HS-5 (cell line): ENCODE measurements around the gene NAMPT.
A peak's percentile ranks its signal among the peaks of the same experiment; 100 is the strongest.
"Not testable (repeated sequence)": the region's sequence is repeated elsewhere in the genome, so short reads cannot be mapped to it uniquely, and the experiment has no call there.

Experiments used
- DNase-seq: peaks from one replicate; pipeline ENCODE4 v3.0.0-alpha.2; 2012; ENCODE audit warnings: low read depth

Gene NAMPT

DNA sequence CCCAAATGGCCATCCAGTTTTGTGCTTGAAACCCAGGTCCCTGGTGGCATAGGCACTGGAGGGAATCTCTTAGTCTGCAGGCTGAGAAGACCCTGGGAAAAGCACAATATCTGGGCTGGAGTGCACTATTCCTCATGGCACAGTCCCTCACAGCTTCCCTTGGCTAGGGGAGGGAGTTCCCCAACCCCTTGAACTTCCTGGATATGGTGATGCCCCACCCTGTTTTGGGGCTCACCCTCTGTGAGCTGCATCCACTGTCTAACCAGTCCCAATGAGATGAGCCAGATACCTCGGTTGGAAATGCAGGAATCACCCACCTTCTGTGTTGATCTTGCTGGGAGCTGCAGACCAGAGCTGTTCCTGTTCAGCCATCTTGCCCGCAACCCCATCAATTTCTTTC lies 19.8 kb upstream of the NAMPT start:
- no peak for DNase-seq

DNA sequence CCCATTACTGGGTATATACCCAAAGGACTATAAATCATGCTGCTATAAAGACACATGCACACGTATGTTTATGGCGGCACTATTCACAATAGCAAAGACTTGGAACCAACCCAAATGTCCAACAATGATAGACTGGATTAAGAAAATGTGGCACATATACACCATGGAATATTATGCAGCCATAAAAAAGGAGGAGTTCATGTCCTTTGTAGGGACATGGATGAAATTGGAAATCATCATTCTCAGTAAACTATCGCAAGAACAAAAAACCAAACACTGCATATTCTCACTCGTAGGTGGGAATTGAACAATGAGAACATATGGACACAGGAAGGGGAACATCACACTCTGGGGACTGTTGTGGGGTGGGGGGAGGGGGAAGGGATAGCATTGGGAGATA lies 13.8 kb upstream of the NAMPT start:
- not testable (repeated sequence) for DNase-seq

DNA sequence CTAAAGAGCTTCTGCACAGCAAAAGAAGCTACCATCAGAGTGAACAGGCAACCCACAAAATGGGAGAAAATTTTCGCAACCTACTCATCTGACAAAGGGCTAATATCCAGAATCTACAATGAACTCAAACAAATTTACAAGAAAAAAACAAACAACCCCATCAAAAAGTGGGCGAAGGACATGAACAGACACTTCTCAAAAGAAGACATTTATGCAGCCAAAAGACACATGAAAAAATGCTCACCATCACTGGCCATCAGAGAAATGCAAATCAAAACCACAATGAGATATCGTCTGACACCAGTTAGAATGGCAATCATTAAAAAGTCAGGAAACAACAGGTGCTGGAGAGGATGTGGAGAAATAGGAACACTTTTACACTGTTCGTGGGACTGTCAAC lies 13.4 kb upstream of the NAMPT start:
- DNase-seq, result not testable (repeated sequence)

GRCh38 chr7:106294334-106294733 lies 9.6 kb upstream of the NAMPT start:
- no peak for DNase-seq

DNA sequence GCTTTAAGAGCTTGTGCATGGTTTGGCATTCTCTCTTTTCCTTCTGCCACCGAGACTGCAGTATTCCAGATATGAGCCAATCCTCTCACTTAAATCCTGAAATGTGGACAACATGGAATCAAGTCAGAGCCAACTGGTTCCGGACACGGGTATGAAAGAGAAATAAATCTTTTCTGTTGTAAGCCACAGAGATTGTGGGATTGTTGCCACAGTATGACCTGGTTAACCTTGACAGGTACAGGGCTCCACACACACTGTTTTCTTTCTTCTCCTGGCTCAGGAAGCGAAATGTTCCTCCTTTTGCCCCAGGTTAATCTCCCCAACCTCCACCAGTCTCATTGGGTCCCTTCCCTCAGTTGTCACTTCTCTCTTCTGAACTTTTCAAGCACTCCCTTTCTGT lies 6.5 kb upstream of the NAMPT start:
- no peak for DNase-seq

DNA sequence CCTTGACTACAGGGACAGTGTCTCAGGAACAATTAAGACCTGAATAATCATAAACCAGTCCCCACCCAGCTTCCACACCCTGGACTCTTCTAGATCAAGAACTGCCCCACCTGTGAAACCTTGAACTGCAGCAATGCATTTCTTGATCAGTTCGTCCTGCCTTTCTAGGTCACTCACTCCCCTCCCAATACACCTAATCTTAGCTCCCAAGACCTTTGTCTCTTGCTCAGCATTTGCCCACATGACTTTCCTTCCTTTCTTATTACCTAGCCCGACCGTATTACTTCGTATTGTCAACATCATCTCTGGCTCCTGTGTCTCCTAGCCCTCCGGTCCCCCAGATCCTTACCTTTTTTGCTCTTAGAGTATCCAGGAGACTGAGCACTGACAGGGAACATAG lies 5.5 kb upstream of the NAMPT start:
- no peak for DNase-seq

DNA sequence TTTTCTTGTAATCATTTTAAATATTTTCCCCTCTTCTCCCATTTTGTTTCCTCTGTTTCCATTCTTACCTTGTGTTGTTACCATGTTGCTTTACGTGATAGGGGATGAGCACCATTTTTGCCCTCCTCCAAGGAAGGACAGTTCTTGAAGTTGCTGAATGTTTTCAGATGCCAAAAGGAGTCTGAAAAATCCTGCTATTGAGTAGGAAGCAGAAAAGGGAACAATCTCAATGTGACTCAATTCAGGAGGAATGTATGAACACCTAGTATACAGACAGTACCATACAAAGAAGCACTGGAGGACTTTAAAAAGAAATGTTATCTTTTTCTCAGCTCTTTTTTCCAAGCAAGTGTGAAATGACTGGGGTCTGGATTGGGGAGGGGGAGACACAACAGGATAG lies 5.1 kb upstream of the NAMPT start:
- DNase-seq, result no peak

GRCh38 chr7:106288263-106288662 lies 3.5 kb upstream of the NAMPT start:
- DNase-seq, result no peak

- DNase-seq, result no peak
These were observed 3.0 kb upstream of the NAMPT start for GRCh38 chr7:106287786-106288185.

GRCh38 chr7:106285855-106286492 lies 1.2 kb upstream of the NAMPT start:
- no peak for DNase-seq

DNA sequence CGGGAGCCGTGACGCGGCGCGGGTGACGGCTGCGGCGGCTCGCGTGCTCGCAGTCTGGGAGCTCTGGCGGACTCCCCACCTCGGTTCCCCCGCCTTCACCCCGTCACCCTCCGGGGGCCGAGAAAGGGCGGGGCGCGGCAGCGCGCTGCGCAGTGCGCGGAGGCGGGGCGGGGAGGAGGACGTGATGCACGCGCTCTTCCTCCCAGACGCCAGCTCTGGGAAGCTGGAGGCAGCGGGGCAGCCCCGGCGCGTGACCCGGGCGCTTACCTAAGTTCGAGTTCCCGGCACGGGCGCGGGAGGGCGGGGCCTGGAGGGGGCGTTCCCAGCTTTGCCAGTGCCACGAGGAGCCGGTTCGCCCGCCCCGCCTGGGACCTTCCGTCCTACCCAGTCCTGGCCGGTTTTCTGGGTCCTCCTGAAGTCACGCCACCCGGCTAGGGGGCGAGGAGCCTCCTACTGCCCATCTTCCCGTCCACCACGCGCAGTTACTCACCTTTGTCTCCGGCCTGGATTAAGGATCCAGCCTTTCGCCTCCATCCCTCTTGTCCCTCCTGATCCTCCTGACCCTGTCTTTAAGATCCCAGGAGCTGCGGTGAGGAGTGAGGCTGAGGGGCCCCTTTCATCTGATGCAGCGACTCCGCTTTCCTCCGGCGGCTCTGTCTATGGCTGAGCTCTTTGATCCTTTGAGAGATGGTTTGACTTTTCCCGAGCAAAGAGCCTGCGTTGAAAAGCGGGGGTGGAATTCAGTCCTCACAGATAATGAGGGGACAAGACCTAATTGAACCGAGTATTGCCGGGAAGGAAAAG lies 470 bp upstream of the NAMPT start:
- DNase-seq, result peak; percentile 89

DNA sequence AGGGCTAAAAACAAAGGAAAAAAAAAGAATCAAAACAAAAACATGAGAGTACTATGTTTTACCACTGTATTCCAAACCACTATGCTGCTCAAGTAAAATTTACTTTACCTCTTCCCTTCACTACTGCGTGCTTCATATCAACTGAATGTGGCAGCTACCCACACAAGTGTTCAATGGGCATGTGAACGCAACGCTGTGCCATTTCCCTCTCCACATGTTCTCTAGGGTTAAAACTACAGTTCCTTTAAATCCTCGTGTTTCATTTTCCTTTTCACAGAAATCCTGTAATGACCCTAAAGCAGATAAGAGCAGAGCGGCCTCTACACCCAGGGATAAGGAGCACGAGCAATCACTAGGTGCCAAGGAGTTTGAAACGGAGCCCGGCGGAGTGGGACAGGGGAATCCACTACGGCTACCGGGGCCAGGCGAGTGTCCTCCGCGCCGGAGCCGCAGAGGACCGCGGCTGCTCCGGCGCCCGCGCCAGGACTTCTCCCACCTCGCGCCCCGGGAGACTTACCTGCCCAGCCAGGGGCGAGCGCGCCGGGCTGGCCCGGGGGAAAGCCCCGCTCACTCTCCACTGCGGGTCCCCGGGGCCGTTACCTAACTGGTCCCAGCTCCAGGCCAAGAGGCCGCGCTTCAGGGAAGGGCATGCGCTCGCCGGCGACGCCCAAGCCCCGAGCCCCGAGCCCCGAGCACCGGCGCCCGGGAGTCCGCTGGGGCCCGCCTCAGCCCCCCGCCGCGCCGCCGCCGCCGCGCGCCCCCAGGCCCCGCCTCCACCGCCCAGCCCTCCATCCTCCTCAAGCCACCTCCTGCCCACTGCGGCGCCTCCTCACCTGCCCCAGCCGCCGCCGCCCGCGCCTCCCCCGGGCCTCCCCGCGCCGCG lies 711 bp downstream of the NAMPT start:
- DNase-seq, result peak; percentile 16

DNA sequence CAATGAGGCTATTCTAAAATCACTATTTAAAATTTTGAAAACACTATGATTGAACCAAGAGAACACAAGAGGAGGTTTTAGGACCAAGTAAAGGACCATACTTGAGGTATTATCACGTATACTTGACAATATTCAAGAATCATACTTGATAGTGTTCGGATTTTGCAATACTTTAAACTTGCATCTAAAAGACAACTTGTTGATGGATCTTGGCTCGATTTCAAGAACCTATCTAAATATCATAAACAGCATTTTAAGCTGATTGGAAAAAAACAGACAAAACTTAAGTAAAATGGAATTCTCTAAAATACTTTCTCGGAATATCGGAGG lies 1.3 kb downstream of the NAMPT start:
- DNase-seq, result no peak

DNA sequence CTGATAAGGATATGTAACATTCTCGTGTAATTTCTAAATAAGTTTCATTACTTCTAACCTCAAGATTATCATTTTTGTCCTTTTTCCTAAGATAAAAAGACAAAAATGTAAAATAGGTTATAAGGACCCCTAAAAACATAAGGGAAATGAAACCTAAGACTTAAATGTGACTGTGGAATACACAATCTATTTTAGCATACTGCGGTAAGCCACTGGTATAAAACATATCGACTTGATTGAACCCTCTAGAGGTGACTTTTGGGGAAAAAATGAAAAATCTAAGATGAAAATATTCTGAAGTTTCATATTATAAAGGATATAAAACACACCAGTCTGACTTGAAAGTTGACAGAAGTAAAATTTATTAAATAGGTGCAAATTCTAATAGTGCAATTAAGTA lies 1.9 kb downstream of the NAMPT start:
- no peak for DNase-seq

GRCh38 chr7:106282390-106282789 lies 2.4 kb downstream of the NAMPT start:
- DNase-seq, result no peak

DNA sequence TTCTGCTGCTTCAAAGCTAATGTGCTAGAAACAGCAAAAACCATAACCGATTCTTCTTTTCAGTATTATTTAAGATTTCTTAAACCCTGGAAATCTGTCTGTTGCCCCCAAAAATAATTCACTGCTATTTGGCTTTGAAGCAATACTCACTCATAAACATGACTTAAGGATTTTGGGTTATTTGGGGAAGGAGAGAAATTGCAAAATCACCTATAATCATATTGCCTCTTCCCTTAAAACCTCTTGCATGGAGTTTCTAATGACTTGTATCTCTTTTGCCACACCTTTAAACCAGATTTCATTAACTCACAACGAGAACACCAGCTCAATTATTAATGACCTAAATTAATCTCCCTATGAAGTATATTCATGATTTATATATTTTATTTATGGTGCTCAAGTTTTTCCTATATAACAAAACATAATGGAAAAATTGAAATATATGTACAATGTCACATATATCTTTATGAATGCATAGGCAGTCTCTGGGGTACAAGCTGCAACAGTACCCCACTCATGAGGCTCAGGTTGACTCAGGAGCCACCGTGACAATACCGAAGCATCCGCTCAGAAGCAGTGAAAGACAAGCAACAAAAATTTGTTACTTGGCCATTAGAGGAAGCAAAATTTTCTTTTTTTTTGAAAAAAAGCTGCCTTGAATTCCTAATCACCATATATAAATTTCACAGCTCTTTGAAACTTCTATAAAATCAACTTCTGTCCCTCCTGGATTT lies 3.0 kb downstream of the NAMPT start:
- DNase-seq, result no peak

DNA sequence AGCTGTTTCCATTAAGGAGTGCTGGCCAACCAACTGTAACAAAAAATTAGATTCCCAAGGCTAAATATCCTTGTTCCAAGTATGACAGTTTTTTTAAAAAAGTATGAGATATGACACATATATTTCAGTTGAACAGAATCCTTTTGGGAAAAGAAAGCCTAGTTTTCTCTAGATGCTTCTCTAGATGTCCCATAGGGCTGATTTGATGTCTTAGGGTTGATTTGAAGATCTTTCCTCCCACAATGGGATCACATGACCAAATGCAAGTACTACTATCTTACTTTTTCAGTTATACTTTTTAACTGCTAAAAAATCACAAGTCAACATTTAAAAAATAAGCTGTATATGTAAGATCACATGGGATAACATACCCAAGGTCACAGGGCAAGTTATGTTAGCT lies 3.7 kb downstream of the NAMPT start:
- no peak for DNase-seq

GRCh38 chr7:106279425-106280197 lies 5.2 kb downstream of the NAMPT start:
- DNase-seq, result no peak

GRCh38 chr7:106278695-106279094 lies 6.1 kb downstream of the NAMPT start:
- DNase-seq, result no peak

DNA sequence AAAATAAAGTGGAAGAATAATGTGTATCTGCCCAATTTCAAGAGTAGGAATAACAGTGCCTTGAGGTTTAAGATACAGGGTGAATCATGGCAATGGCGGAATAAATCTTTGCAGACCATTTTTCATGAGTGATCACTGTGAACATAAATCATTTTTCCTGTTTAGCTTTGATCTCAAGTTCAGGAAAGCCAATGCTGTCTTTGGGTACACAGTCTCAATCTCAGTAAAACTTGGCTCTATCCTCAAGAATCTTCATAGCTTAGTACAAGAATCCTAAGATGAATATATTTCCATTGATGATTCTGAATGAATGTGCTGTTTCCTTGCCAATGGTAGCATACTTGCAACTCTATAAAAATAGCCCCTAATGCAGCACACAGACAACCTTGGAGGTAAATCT lies 6.8 kb downstream of the NAMPT start:
- DNase-seq, result no peak

- no peak for DNase-seq
These were observed 8.3 kb downstream of the NAMPT start for GRCh38 chr7:106276513-106276912.
